Glutamatergic neuron (in vitro differentiated cells): ENCODE results near the gene PGM2. TPM values are rescaled to one million over a fixed set of nuclear protein-coding genes. Genes with fewer than 3 reads are reported as not detected.

Source experiments
- DNase-seq: peaks from one replicate; pipeline ENCODE4 v3.0.0; 2022
- H3K27ac Mint-ChIP-seq: one replicate; pipeline ENCODE4 v1.8.0; 2020; ENCODE audit warnings: mild to moderate bottlenecking, mixed read lengths, inconsistent platforms; ENCODE audit not compliant: unreplicated experiment
- H3K27me3 Mint-ChIP-seq: one replicate; pipeline ENCODE4 v1.8.0; 2020; ENCODE audit warnings: mild to moderate bottlenecking, moderate library complexity, mixed read lengths, inconsistent platforms; ENCODE audit not compliant: unreplicated experiment
- H3K36me3 Mint-ChIP-seq: one replicate; pipeline ENCODE4 v1.8.0; 2020; ENCODE audit warnings: mild to moderate bottlenecking, mixed read lengths, inconsistent platforms; ENCODE audit not compliant: unreplicated experiment
- H3K4me1 Mint-ChIP-seq: one replicate; pipeline ENCODE4 v1.8.0; 2020; ENCODE audit warnings: mild to moderate bottlenecking, low read depth, mixed read lengths, inconsistent platforms; ENCODE audit not compliant: unreplicated experiment
- H3K4me3 Mint-ChIP-seq: one replicate; pipeline ENCODE4 v1.8.0; 2020; ENCODE audit warnings: mild to moderate bottlenecking, mixed read lengths, inconsistent platforms; ENCODE audit not compliant: unreplicated experiment
- H3K9me3 Mint-ChIP-seq: one replicate; pipeline ENCODE4 v1.8.0; 2020; ENCODE audit warnings: mild to moderate bottlenecking, moderate library complexity, mixed read lengths, inconsistent platforms; ENCODE audit not compliant: unreplicated experiment
- total RNA-seq: library from RNA; stranded (reverse); fragmentation: NEBNext Ultra II Directional; extraction: Animal tissue kit (Norgen Biotek cat#: 25700); gene quantifications from one replicate; pipeline ENCODE4 v1.2.1, GENCODE V29; 2021; ENCODE audit not compliant: unreplicated experiment
- TF ChIP-seq, protein P1 (sequence below): fragments of 200-600 bp; sonication (generic); IDR thresholded peaks from one replicate; pipeline ENCODE4 v1.5.0; 2021; ENCODE audit not compliant: partially characterized antibody, unreplicated experiment

PGM2 gene
- total RNA-seq, 1 donor from 2014 or later = 8.8 TPM

DNA sequence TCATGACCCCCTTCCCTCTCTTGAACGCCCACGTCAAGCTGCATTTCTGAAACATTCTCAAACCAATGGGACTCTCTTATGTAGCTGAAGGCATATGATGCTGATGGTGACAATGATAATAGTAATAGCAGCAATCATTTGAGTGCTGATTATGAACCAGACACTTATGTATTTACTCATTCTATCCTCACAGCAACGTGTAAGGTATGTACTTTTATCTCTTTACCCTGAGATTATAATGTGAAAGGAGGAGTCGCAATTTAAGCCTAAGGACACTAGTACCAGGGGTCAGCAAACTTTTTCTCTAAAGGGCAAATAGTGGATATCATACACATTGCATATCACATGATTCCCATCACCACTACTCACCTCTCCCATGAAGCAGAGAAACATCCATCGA lies 8.5 kb downstream of the PGM2 start:
- Mint-ChIP-seq H3K9me3 (no peaks in the 10 kb centered on the region), H3K27ac (no peak overlapping the region), H3K36me3 (no peaks in the 10 kb centered on the region), H3K27me3 (no peaks in the 10 kb centered on the region), H3K4me1 (no peaks in the 10 kb centered on the region), H3K4me3 (no peak overlapping the region)
- TF ChIP-seq, protein P1, sequence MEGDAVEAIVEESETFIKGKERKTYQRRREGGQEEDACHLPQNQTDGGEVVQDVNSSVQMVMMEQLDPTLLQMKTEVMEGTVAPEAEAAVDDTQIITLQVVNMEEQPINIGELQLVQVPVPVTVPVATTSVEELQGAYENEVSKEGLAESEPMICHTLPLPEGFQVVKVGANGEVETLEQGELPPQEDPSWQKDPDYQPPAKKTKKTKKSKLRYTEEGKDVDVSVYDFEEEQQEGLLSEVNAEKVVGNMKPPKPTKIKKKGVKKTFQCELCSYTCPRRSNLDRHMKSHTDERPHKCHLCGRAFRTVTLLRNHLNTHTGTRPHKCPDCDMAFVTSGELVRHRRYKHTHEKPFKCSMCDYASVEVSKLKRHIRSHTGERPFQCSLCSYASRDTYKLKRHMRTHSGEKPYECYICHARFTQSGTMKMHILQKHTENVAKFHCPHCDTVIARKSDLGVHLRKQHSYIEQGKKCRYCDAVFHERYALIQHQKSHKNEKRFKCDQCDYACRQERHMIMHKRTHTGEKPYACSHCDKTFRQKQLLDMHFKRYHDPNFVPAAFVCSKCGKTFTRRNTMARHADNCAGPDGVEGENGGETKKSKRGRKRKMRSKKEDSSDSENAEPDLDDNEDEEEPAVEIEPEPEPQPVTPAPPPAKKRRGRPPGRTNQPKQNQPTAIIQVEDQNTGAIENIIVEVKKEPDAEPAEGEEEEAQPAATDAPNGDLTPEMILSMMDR = no peak
- DNase-seq = no peak

DNA sequence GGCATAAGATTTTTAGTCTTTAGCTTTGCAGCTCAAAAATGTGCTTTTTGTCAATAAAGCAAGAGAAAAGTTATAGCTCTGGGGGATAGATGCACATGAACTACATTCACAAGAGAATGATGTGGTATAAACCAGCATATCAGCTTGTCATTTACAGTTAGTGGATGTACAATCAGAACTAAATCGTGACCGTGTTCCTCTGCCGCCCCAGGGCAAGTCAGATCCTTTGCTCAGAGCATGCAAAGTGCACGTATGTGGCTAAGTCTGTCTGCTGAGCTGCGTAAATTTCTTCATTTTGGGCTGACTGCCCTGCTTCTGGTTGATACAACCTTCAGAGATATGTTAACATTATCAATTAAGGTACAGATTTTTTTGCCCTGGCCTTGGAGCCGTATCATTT lies 9.3 kb downstream of the PGM2 start:
- no peaks in the 10 kb centered on the region for H3K27me3 Mint-ChIP-seq
- no peak overlapping the region for H3K4me3 Mint-ChIP-seq
- H3K36me3 Mint-ChIP-seq = no peaks in the 10 kb centered on the region
- no peaks in the 10 kb centered on the region for H3K9me3 Mint-ChIP-seq
- H3K4me1 Mint-ChIP-seq = no peaks in the 10 kb centered on the region
- DNase-seq = no peak
- TF ChIP-seq, protein P1 = no peak
- H3K27ac Mint-ChIP-seq = no peak overlapping the region

DNA sequence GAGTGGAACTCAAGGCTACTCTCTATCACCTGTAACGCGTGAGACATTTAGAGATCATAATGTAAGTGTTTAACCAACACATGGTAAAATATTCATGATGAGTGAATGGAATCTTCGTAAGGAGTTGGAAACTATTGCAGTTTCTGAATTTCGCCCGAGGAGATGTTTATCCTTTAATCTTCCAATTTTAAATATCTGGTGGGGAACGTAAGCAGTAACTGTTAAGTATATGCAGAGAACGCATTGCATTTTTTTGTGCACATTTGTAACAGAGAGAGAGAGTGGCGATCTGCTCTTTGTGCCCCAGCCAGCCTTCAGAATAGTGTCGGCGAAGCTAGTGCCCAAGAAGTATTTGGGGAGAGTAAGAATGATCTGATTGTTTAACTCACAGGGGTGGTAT lies 9.8 kb downstream of the PGM2 start:
- DNase-seq = no peak
- H3K9me3 Mint-ChIP-seq = no peaks in the 10 kb centered on the region
- TF ChIP-seq, protein P1 = no peak

DNA sequence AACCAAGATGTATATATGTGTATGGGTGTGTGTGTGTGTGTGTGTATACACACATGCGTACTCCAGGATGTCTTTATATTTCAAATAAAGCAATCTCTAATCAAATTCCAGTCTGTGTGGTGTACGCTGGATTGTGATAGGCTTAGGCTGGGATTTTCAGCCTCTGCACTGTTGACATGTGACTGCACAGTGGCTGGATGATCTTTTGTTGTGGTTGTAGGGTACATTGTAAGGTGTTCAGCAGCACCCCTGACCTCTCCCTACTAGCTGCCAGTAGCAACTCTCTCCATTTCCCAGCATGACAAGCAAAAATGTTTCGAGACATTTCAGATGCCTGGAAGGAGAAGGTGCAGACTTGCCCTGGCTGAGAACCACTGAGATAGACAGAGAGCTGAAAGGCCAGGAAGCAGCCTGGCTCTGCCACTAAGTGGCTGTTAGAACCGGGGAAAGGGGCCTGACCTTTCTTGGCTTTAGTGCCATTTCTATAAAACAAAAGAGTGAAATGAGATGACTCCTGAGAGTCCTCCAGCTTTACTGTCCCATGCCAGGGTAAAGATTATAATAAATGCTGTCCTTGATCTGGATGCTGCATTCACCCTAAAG lies 10.5 kb downstream of the PGM2 start:
- H3K4me3 Mint-ChIP-seq = no peak overlapping the region
- no peaks in the 10 kb centered on the region for H3K9me3 Mint-ChIP-seq
- no peaks in the 10 kb centered on the region for H3K36me3 Mint-ChIP-seq
- TF ChIP-seq, protein P1 = no peak
- no peak for DNase-seq
- H3K4me1 Mint-ChIP-seq = no peaks in the 10 kb centered on the region
- no peak overlapping the region for H3K27ac Mint-ChIP-seq
- H3K27me3 Mint-ChIP-seq = no peaks in the 10 kb centered on the region

More for the DNA sequence above, 9.8 kb downstream of the PGM2 start:
- no peaks in the 10 kb centered on the region for H3K27me3 Mint-ChIP-seq
- H3K27ac Mint-ChIP-seq = no peak overlapping the region
- no peaks in the 10 kb centered on the region for H3K4me1 Mint-ChIP-seq
- no peak overlapping the region for H3K4me3 Mint-ChIP-seq
- no peaks in the 10 kb centered on the region for H3K36me3 Mint-ChIP-seq

DNA sequence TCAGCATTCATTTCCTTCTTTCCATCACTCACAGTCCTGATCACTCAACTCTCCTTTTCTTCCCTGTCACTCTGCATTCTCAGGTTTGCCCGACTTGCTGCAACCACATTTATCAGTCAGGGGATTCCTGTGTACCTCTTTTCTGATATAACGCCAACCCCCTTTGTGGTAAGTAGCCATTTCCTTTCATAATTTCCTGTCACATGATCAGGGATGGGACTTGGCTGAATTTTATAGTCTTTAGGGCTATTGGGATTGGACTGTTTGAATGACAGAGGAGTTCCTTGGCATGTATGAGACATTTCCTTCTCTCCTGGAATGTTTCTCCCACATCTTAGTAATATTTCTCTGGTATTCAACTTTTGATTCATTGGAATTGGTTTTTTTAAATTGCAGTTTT lies 11.0 kb downstream of the PGM2 start:
- no peaks in the 10 kb centered on the region for H3K36me3 Mint-ChIP-seq

More for the DNA sequence above, 11.0 kb downstream of the PGM2 start:
- H3K9me3 Mint-ChIP-seq = no peaks in the 10 kb centered on the region
- no peaks in the 10 kb centered on the region for H3K4me1 Mint-ChIP-seq
- no peak for DNase-seq
- no peak overlapping the region for H3K27ac Mint-ChIP-seq
- TF ChIP-seq, protein P1 = no peak
- no peak overlapping the region for H3K4me3 Mint-ChIP-seq
- no peaks in the 10 kb centered on the region for H3K27me3 Mint-ChIP-seq
